ENCODE results near the gene SLC35F6.

DNA sequence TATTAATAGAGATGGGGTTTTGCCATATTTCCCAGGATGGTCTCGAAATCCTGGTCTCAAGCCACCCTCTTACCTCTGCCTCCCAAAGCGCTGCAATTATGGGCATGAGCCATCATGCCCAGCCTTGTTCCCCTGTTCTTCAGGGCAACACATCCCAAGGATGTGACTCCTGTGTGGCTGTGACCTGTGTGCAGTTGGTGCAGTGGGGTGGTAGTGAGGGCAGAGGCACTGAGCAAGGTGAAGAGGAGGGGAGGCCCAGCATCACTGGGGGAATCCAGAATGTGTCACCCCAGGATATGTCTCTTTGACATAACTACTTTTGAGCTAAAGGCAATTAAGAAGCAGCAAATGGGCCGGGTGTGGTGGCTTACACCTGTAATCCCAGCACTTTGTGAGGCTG is 45.1 kb downstream of the SLC35F6 start:
- TF ChIP-seq POLR2AphosphoS5 (IDR thresholded peaks at IDR 0.05), result no peak
- no peak for TF ChIP-seq POLR2A (IDR thresholded peaks at IDR 0.05)
